AG08395 (cell line): Measurements from ENCODE around the gene CCDC188.
A peak's percentile ranks its signal among the peaks of the same experiment; 100 is the strongest.

Source experiments
- DNase-seq: peaks from one replicate; pipeline ENCODE4 v3.0.0; 2012; ENCODE audit warnings: mixed read lengths, low spot score

The CCDC188 gene

GRCh38 chr22:20132686-20133246 is 18.1 kb downstream of the CCDC188 start:
- no peak for DNase-seq

- DNase-seq: peak; percentile 40
Observed at GRCh38 chr22:20131859-20132685, 18.8 kb downstream of the CCDC188 start.

DNA sequence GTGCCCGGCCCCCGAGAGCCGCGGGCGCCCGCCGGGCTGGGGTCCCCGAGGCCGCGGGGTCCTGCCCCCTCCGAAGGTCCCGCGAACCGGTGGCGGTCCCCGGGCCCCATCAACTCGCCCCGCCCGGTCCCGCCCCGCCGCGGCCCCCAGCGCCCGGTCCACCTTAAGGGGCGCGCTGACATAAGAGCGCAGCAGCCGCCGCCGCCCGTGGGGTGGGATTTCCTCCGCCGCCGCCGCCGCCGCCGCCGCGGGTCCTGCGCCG is 19.3 kb downstream of the CCDC188 start, which contains the start of gene ZDHHC8:
Gene ZDHHC8 (plus strand): TSS at position 208 of the 262 bp plus-strand sequence. CDS start 144 bp downstream, outside the sequence.
- peak; percentile 56 for DNase-seq

GRCh38 chr22:20130731-20131596 is 19.9 kb downstream of the CCDC188 start:
- peak; percentile 91 for DNase-seq

GRCh38 chr22:20130319-20130718 is 20.5 kb downstream of the CCDC188 start:
- no peak for DNase-seq

DNA sequence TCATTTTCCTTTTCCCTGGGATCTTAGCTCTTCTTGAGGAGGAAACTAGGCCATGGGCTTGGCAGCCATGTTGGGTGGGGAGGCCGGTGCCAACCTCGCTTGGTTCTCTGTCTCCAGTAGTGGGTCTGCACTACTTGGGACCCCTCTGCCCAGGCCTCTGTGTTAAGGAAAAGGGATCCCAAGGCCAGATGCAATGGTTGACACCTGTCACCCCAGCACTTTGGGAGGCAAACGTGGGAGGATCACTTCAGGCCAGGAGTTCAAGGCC is 21.2 kb downstream of the CCDC188 start:
- DNase-seq: no peak

GRCh38 chr22:20128902-20129746 is 21.7 kb downstream of the CCDC188 start:
- DNase-seq: peak; percentile 51

DNA sequence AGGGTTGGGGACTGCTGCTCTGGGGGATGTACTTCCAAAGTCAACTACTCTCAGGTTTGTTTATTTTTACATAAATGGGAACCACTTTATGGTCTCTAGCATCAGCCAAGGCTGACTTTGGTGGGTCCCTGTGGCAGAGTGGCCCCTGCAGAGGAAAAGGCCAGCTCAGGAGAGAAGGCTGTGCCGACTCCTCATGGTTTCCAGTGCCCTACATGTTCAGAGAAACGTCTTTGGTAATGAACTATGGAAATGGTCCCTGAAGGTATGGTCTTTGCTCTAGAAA is 22.3 kb downstream of the CCDC188 start:
- DNase-seq: no peak

DNA sequence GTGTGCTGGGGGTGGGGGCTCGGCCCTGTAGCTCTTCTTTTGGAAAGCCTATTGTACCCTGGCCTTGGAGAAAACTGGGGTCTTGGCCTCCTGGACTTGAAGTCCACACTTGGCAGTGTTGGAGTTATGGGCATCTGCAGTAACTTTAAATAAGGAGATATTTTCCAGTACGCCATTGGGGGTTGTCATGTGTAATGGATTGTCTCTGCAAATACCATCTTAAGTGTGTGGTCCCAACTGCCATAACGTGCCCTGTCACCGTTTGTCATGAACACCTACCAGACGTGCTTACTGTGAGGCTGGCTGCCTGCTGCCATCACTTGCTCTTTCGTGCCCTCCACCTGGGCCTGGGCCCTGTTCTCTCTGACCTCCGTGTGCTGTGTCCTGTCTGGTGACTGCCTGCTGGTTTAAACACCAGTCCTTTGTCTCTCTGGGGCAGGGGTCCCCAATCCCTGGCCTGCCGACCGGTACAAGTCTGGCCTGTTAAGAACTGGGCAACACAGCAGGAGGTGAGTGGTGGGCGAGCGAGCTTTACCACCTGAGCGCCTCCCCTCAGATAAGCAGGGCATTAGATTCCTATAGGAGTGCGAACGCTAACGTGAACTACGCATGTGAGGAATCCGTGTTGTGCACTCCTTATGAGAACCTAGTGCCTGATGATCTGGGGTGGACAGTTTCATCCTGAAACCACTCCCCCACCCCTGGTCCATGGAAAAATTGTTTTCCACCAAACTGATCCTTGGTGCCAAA is 22.8 kb downstream of the CCDC188 start:
- no peak for DNase-seq

DNA sequence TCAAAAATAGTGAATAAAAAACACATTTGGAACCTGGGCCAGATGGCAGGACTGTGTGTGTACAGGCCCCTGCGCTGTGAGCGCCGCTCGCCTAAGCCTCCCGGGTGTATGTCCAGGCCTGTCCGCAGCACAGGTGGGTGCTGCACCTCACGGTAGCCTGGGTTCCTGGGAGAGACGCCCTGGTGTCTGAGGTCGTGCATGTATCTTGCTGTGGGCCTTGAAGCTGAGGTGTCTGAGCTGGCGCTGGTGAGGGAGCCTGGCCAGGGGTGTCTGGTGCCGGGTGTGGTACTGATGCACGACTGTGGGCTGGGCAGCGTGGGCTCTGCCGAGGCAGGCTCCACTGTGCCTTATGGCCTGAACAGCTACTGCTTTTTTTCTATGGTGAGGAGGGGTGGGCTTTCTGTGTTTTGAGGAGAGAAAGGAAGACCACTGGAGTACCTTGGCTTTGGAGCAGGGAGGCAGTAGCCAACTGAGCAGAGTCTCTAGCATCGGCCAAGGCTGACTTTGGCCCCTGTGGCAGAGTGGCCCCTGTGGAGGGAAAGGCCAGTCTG is 23.5 kb downstream of the CCDC188 start:
- DNase-seq: no peak

DNA sequence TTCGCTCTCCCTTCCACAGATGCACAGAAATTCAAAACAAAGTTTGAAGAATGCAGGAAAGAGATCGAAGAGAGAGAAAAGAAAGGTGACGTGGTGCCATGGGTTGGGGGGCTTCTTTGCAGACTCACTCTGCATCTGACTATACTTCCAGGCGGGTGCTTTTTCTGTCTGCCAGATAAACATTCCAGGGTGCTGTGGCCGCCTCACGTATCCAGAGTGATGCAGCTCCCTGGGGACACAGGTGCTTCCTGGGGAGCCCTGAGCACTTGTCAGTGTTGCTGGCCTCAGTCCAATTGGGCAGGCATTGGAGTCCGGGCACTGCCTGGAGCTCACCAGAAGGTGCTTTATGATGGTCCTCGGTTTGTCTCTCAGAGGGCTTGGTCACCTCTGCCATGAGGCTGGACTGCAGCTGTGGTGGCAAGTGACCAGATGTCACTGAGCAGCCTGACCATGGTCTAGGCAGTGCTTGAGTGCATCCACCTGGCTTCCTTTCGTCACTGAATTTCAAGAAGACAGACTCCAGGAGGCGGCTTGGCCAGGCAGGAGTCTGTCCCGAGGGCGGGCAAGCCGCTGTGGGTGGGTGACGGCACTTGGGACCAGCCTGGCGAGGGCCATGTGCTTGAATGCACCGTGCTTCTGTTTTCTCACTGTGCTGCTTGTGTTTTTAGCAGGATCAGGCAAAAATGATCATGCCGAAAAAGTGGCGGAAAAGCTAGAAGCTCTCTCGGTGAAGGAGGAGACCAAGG is 24.4 kb downstream of the CCDC188 start:
- DNase-seq: no peak

- DNase-seq: no peak
Observed at GRCh38 chr22:20125201-20126174, 25.4 kb downstream of the CCDC188 start.

DNA sequence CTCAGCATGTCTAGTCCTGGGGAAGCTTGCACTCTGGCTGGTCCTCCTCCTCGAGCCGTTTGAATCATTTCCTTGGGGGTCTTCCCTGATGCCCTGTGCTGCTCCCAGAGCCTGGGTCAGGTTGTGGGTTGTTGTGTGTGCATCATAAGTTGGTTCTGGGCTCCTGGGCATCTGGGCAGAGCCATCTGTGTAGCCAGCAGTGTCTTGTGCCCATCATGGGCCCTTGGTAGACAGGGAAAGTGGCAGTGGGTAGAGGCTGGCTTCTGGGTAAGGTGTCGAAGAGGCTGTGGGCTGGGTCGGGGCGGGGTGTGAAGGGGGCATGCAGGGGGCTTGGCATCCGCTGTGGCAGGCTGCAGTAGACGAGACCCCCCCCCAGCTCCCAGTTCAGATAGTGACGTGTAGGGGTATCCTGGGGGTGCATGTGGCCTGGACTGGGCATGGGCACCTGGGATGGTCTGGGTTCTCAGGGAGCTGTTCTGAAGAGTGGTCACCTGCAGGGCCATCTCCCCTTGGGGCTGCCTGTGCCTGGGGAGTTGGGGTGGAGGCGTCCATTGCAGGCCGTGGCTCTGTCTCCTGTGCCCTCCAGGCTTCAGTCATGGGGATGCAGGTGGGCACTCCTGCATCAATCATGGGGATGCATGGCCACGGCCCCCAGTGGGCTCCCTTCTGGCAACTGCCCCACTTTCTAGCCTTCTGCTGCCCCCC is 26.6 kb downstream of the CCDC188 start:
- DNase-seq: no peak

DNA sequence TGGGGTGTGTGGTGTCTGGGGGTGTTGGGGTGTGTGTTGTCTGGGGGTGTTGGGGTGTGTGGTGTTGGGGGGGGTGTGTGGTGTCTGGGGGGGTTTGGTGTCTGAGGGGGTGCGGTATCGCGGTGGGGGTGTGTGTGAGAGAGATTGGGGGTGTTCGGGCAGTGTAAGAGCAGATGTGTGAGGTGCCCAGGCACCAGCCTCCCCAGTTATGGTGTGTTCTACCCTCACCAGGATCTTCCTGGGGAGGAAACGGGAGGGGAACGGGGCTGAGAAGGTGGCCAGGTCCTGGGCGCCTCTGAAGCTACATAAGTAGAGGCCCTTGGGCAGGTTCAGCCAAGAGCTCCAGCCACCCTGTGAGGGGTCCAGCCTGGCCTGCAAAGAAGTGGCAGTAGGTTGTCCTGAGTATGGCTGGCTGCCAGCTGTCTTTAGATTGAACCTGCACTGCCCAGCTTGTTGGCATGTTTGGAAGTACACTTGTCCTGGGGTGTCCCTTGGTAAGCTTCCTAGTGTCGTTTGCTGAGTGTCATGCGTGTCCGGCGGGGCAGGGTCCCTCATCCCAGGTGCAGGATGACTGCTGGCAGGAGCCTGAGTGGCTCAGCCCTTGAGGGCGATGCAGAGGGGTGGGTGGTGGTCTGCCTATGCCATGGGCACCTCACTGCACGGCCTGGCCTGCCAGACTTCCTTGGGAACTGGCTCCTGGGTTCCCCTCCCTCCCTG is 27.3 kb downstream of the CCDC188 start:
- DNase-seq: no peak

DNA sequence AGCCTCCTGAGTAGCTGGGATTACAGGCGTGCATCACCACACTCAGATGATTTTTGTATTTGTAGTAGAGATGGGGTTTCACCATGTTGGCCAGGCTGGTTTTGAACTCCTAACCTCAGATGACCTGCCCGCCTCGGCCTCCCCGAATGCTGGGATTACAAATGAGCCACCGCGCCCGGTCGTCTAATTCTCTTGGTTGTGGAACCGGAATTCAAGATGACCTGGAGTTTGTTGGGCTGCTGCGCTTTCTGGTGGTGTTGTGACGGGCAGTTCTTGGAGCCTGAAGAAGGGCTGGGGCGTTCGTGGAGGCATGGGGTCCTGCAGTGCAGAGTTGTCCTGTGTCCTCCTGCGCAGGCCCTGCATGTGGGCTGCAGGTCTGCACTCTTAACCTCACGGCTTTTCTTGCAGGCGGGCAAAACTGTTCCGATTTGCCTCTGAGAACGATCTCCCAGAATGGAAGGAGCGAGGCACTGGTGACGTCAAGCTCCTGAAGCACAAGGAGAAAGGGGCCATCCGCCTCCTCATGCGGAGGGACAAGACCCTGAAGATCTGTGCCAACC is 28.9 kb downstream of the CCDC188 start:
- DNase-seq: no peak

- no peak for DNase-seq
Observed at GRCh38 chr22:20118300-20119020, 32.4 kb downstream of the CCDC188 start.

GRCh38 chr22:20117633-20118299 is 33.1 kb downstream of the CCDC188 start:
- peak; percentile 31 for DNase-seq
